22Rv1 (cell line): ENCODE results near the gene HCCS.
A peak's percentile ranks its signal among the peaks of the same experiment; 100 is the strongest.

Source experiments
- H3K27ac ChIP-seq: fragments of 450-650 bp; 2 replicates; pipeline ENCODE4 v1.5.1; 2017
- ZFX ChIP-seq: fragments of 450-650 bp; IDR thresholded peaks from 2 replicates; pipeline ENCODE4 v1.6.1; 2017; ENCODE audit warnings: antibody characterized with exemption, borderline replicate concordance
- TF ChIP-seq, protein P1 (sequence below): fragments of 450-650 bp; IDR thresholded peaks from 2 replicates; pipeline ENCODE4 v1.5.1; 2017; ENCODE audit warnings: mild to moderate bottlenecking

Gene HCCS

DNA sequence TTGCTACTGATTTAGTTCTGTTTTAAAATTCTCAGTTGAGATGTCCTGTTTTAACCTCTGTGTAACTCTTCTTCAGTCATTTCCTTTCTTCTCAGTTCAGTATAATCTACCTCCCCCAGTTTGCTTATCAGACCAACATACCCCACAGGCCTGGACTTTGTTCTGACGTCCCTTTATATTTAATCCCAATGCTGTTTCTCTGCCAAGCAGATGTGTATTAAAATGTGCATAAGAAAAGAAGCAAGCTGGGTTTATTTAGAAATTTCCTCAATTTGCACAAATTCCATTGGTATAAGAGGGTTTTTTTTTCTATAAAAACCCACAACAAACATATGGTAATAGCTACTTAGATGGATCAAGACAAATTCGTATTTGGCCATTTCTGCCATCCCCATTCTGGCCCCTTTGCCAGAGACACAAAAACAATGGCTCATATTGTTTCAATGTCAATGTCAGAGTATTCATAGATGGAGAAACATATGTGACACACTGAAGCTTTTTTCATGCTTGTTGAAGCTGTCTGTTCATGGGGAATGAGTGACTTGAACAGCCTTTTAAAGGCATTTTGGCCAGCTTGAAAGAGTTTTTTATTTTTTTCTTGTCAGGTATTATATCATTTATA lies 24.5 kb downstream of the HCCS start:
- H3K27ac ChIP-seq: no peak overlapping the region
- TF ChIP-seq, protein P1, sequence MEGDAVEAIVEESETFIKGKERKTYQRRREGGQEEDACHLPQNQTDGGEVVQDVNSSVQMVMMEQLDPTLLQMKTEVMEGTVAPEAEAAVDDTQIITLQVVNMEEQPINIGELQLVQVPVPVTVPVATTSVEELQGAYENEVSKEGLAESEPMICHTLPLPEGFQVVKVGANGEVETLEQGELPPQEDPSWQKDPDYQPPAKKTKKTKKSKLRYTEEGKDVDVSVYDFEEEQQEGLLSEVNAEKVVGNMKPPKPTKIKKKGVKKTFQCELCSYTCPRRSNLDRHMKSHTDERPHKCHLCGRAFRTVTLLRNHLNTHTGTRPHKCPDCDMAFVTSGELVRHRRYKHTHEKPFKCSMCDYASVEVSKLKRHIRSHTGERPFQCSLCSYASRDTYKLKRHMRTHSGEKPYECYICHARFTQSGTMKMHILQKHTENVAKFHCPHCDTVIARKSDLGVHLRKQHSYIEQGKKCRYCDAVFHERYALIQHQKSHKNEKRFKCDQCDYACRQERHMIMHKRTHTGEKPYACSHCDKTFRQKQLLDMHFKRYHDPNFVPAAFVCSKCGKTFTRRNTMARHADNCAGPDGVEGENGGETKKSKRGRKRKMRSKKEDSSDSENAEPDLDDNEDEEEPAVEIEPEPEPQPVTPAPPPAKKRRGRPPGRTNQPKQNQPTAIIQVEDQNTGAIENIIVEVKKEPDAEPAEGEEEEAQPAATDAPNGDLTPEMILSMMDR: no peak
- TF ChIP-seq ZFX: no peak

DNA sequence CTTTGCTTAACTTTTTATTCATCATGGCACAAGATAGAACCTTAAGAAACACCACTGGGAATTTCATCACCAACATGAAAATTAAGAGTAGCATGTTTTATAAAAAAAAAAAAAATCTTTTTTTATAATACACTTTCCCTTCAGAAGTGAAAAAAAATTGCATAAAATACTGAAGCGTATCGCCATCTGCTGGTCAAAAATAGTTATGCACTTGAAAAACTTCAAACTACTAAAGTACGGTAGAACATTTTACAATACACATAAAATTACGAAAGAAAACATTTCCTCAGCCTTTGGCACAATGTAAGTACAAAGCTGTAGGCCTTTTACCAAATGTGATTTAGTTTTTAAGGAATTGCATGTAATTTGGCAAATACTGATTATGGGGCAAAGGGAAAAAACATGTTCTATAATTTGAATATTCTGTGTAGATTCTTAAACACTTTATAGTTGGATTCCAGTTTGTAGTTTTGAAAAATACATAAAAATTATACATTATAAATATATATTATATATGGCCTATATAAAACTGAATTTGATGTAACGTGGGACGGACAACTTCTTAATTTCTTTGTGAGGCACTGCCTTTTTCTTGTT lies 26.5 kb downstream of the HCCS start:
- no peak for TF ChIP-seq ZFX
- TF ChIP-seq, protein P1: peak; percentile 71
- no peak overlapping the region for H3K27ac ChIP-seq

GRCh38 chrX:11138498-11139390 lies 27.6 kb downstream of the HCCS start:
- no peak for TF ChIP-seq ZFX
- TF ChIP-seq, protein P1: no peak
- H3K27ac ChIP-seq: no peak overlapping the region

GRCh38 chrX:11143931-11144678 lies 33.0 kb downstream of the HCCS start:
- TF ChIP-seq, protein P1: peak; percentile 53
- no peak for TF ChIP-seq ZFX
- peak overlapping the region; percentile 53; the same call in 1 of the 2 replicates for H3K27ac ChIP-seq

GRCh38 chrX:11146411-11146810 lies 35.3 kb downstream of the HCCS start:
- H3K27ac ChIP-seq: peak overlapping the region; percentile 53
- TF ChIP-seq, protein P1: no peak
- TF ChIP-seq ZFX: no peak

DNA sequence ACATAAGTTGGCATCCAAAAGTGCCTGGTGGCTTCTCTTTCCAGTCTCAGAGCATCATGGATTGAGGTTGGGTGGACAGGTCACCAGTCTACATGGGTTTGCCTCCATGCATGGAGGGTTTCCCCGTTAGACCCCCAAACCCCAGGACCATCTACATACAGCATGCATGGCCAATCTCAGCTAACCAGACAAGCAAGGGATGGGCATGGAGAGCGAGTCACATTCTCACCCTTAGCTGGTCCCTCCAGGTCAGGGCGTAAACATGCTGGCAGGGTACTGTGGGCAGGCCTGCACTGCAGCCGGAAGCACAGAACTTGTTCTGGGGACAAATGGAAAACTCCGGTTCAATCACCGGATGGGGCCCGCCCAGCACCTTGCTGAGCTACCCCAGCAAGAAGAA lies 37.3 kb downstream of the HCCS start:
- TF ChIP-seq, protein P1: no peak
- no peak for TF ChIP-seq ZFX
- no peak overlapping the region for H3K27ac ChIP-seq
